Measurements from ENCODE around the gene PCDHA1.

GRCh38 chr5:140967226-140967893, 181.4 kb downstream of the PCDHA1 start:
- TF ChIP-seq CTCF (IDR thresholded peaks at IDR 0.05) (no peak), POLR2AphosphoS5 (IDR thresholded peaks at IDR 0.05) (no peak), POLR2A (IDR thresholded peaks at IDR 0.05) (no peak), EP300 (IDR thresholded peaks at IDR 0.05) (no peak)
